Caco-2 (cell line): ENCODE results near the gene AGAP1. TPM values are rescaled to one million over a fixed set of nuclear protein-coding genes. Genes with fewer than 3 reads are reported as not detected.

Experiments used
- BruUV-seq: library from RNA; stranded (reverse); fragments of 400-500 nt; replicated peaks from 2 replicates; lab custom pipeline; 2021; lab: Mats Ljungman, UMichigan
- CTCF ChIA-PET: fragments of 300-600 bp; sonication (Branson Sonifier 250); formaldehyde crosslinking; loops from one replicate; lab custom pipeline; 2022; ENCODE audit warnings: antibody characterized with exemption; lab: Charles Lee
- POLR2A ChIA-PET: fragments of 300-600 bp; sonication (Branson Sonifier 250); formaldehyde crosslinking; loops from one replicate; lab custom pipeline; 2022; ENCODE audit warnings: antibody characterized with exemption; lab: Charles Lee
- DNase-seq, 2 experiments: peaks; one replicate each; pipeline versions ENCODE4 v3.0.0 to v3.0.0-alpha.2; 2020 to 2022
- H3K27me3 ChIP-seq: replicated peaks from 2 replicates; pipeline ENCODE4 v1.6.0; 2011; ENCODE audit warnings: low read length; ENCODE audit not compliant: control insufficient read depth, insufficient read depth
- H3K36me3 ChIP-seq: 2 replicates; pipeline ENCODE4 v1.5.1; 2011; ENCODE audit warnings: low read length; ENCODE audit not compliant: control insufficient read depth, insufficient read depth
- H3K4me1 ChIP-seq: fragments of 250-450 bp; sonication (Bioruptor Pico); 2 replicates; pipeline ENCODE4 v1.5.1; 2020; ENCODE audit warnings: mild to moderate bottlenecking
- H3K4me3 ChIP-seq: 2 replicates; pipeline ENCODE4 v1.5.1; 2011; ENCODE audit warnings: low read depth, mild to moderate bottlenecking, control low read depth, low read length
- H3K9me3 ChIP-seq: fragments of 250-450 bp; sonication (Bioruptor Pico); 2 replicates; pipeline ENCODE4 v1.5.1; 2020; ENCODE audit warnings: mild to moderate bottlenecking, moderate library complexity
- H3K27ac Mint-ChIP-seq: one replicate; pipeline ENCODE4 v1.8.0; 2022; ENCODE audit warnings: mixed read lengths; ENCODE audit not compliant: unreplicated experiment
- H3K27me3 Mint-ChIP-seq: one replicate; pipeline ENCODE4 v1.8.0; 2022; ENCODE audit warnings: mixed read lengths; ENCODE audit not compliant: insufficient read depth, unreplicated experiment
- H3K36me3 Mint-ChIP-seq: one replicate; pipeline ENCODE4 v1.8.0; 2022; ENCODE audit warnings: mild to moderate bottlenecking, mixed read lengths; ENCODE audit not compliant: insufficient read depth, unreplicated experiment
- H3K4me1 Mint-ChIP-seq: one replicate; pipeline ENCODE4 v1.8.0; 2022; ENCODE audit warnings: low read depth, mixed read lengths; ENCODE audit not compliant: unreplicated experiment
- H3K4me3 Mint-ChIP-seq: one replicate; pipeline ENCODE4 v1.8.0; 2022; ENCODE audit warnings: mild to moderate bottlenecking, moderate library complexity, mixed read lengths; ENCODE audit not compliant: unreplicated experiment
- H3K9me3 Mint-ChIP-seq: one replicate; pipeline ENCODE4 v1.8.0; 2022; ENCODE audit warnings: mixed read lengths; ENCODE audit not compliant: unreplicated experiment
- CTCF ChIP-seq, 2 experiments: fragments of 200-600 bp in 1 of 2; IDR thresholded peaks; 1 replicate in 1 of 2; 2 replicates in 1 of 2; pipeline versions ENCODE4 v1.5.1 to v1.8.0; 2011 to 2022; ENCODE audit warnings: antibody characterized with exemption in 1 of 2, control low read depth in 1 of 2, inconsistent platforms in 1 of 2, low read depth in 1 of 2, low read length in 1 of 2, mild to moderate bottlenecking in 1 of 2, moderate library complexity in 1 of 2; ENCODE audit not compliant: insufficient read depth in 1 of 2, severe bottlenecking in 1 of 2, unreplicated experiment in 1 of 2
- intact Hi-C: fragments of 100-400 bp; cut with micrococcal nuclease; formaldehyde crosslinking; loops from one replicate; pipeline ENCODE4 v1.10.0; 2022; ENCODE audit not compliant: unreplicated experiment
- total RNA-seq: library from RNA; stranded (reverse); gene quantifications from 2 replicates; pipeline ENCODE4 v1.2.3, GENCODE V29; 2022

AGAP1 gene
- total RNA-seq, 1 experiment from 2014 or later = 41.7 TPM

- no peak for DNase-seq
- no peak overlapping the region for H3K27ac Mint-ChIP-seq
- H3K36me3 Mint-ChIP-seq = peaks cover 17% of the 10 kb centered on the region
- ChIA-PET CTCF (interaction anchor here (0.7 kb wide), 1 partner anchor 154 kb away, joined by 3 read pairs; no protein-coding TSS in a partner anchor), POLR2A (no interaction called here)
- Histone ChIP-seq H3K4me3 (no peak overlapping the region), H3K9me3 (no peaks in the 10 kb centered on the region), H3K36me3 (no peaks in the 10 kb centered on the region), H3K4me1 (no peaks in the 10 kb centered on the region), H3K27me3 (no peaks in the 10 kb centered on the region)
- peaks cover 6% of the 10 kb centered on the region for H3K4me1 Mint-ChIP-seq
- TF ChIP-seq CTCF (IDR thresholded peaks at IDR 0.05; ENCODE audit: insufficient read depth in 1 of 2, low read depth in 1 of 2, low read length in 1 of 2, severe bottlenecking in 1 of 2, unreplicated experiment in 1 of 2) = no peak
- no peaks in the 10 kb centered on the region for H3K27me3 Mint-ChIP-seq
- no peak overlapping the region for H3K4me3 Mint-ChIP-seq
- no peaks in the 10 kb centered on the region for H3K9me3 Mint-ChIP-seq
- BruUV-seq = no TSS peak
- intact Hi-C loops = loop anchor here (5.0 kb wide), 1 partner anchor 160 kb away; no protein-coding TSS in a partner anchor
Observed at GRCh38 chr2:235592430-235592829, 98.6 kb downstream of the AGAP1 start.

GRCh38 chr2:235592836-235593235, 99.0 kb downstream of the AGAP1 start:
- no peaks in the 10 kb centered on the region for H3K9me3 ChIP-seq
- H3K27me3 Mint-ChIP-seq = no peaks in the 10 kb centered on the region
- no peaks in the 10 kb centered on the region for H3K27me3 ChIP-seq
- no TSS peak for BruUV-seq
- H3K9me3 Mint-ChIP-seq = no peaks in the 10 kb centered on the region
- intact Hi-C loops = loop anchor here (5.0 kb wide), 1 partner anchor 161 kb away; no protein-coding TSS in a partner anchor
- no peaks in the 10 kb centered on the region for H3K36me3 ChIP-seq
- TF ChIP-seq CTCF (IDR thresholded peaks at IDR 0.05; ENCODE audit: insufficient read depth in 1 of 2, low read depth in 1 of 2, low read length in 1 of 2, severe bottlenecking in 1 of 2, unreplicated experiment in 1 of 2) = no peak
- H3K4me1 Mint-ChIP-seq = peaks cover 6% of the 10 kb centered on the region
- CTCF ChIA-PET = interaction anchor here (1.3 kb wide), 1 partner anchor 41 kb away, joined by 8 read pairs; no protein-coding TSS in a partner anchor
- no peaks in the 10 kb centered on the region for H3K4me1 ChIP-seq
- H3K4me3 Mint-ChIP-seq = no peak overlapping the region
- POLR2A ChIA-PET = no interaction called here
- H3K27ac Mint-ChIP-seq = no peak overlapping the region
- H3K4me3 ChIP-seq = no peak overlapping the region
- H3K36me3 Mint-ChIP-seq = peaks cover 17% of the 10 kb centered on the region
- no peak for DNase-seq

- ChIA-PET CTCF (interaction anchor here (0.6 to 1.3 kb wide), 13 partner anchors 12 to 1586 kb away, joined by 3 to 12 read pairs (median 4); no protein-coding TSS in a partner anchor), POLR2A (no interaction called here)
- intact Hi-C loops = loop anchor here (1.0 to 5.0 kb wide), 2 partner anchors 162 to 458 kb away; no protein-coding TSS in a partner anchor
- Mint-ChIP-seq H3K4me3 (no peak overlapping the region), H3K27me3 (no peaks in the 10 kb centered on the region), H3K9me3 (no peaks in the 10 kb centered on the region), H3K27ac (no peak overlapping the region), H3K4me1 (peaks cover 6% of the 10 kb centered on the region), H3K36me3 (peaks cover 17% of the 10 kb centered on the region)
- H3K4me1 ChIP-seq = no peaks in the 10 kb centered on the region
- H3K36me3 ChIP-seq = no peaks in the 10 kb centered on the region
- peak in 1 of 2 experiments; percentile 42 for TF ChIP-seq CTCF (IDR thresholded peaks at IDR 0.05; ENCODE audit: insufficient read depth in 1 of 2, low read depth in 1 of 2, low read length in 1 of 2, severe bottlenecking in 1 of 2, unreplicated experiment in 1 of 2)
- peak in 1 of 2 experiments; percentile 18 for DNase-seq
- no peak overlapping the region for H3K4me3 ChIP-seq
- BruUV-seq = no TSS peak
- H3K9me3 ChIP-seq = no peaks in the 10 kb centered on the region
- H3K27me3 ChIP-seq = no peaks in the 10 kb centered on the region
Observed at GRCh38 chr2:235594041-235594440, 100.2 kb downstream of the AGAP1 start.
